RWPE1 (cell line): ENCODE data around the gene ARAF.

Experiments used
- CTCF ChIA-PET: fragments of 350-600 bp; sonication (Branson Sonifier 250); formaldehyde crosslinking; extraction: SDS; loops from one replicate; lab custom pipeline; 2021; lab: Yijun Ruan, JAX
- POLR2A ChIA-PET: fragments of 400-600 bp; formaldehyde crosslinking; extraction: SDS; loops from one replicate; lab custom pipeline; 2020; ENCODE audit warnings: antibody characterized with exemption; ENCODE audit not compliant: low non-redundant PET; lab: Yijun Ruan, JAX
- DNase-seq: peaks from one replicate; pipeline ENCODE4 v3.0.0; 2012; ENCODE audit warnings: low spot score
- H3K27ac ChIP-seq: fragments of 450-650 bp; 2 replicates; pipeline ENCODE4 v1.5.1; 2017
- TF ChIP-seq, protein P1 (sequence below): fragments of 450-650 bp; conservative IDR thresholded peaks from 2 replicates; pipeline ENCODE4 v1.5.1; 2017; ENCODE audit warnings: low read depth, mild to moderate bottlenecking

Gene ARAF

DNA sequence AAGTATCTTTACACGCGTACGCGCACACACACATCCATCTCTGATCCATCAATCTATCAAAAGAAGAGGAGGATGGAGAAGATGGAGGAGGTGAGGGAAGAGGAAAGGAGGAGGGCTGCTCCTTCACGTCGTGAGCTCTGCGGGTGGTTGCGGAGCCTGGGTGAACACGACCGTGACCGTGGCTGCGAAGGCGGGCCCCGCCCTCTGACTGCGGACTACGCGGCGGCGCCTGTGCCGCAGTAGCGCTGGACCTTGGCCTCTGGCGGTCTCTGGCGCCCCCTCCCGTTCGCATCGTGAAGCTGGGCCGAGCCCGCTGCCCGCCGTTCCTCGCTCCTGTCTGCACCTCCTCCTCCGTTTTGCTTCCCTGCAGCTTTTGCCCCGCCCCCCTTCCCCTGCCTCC is 37.7 kb upstream of the ARAF start:
- ChIA-PET POLR2A (interaction anchor here (0.5 kb wide), 1 partner anchor 784 kb away, joined by 3 read pairs; no protein-coding TSS in a partner anchor), CTCF (interaction anchor here (0.5 to 2.9 kb wide), 17 partner anchors 14 to 1006 kb away, joined by 3 to 20 read pairs (median 3); partner anchors contain the start of gene USP11)
- TF ChIP-seq, protein P1, sequence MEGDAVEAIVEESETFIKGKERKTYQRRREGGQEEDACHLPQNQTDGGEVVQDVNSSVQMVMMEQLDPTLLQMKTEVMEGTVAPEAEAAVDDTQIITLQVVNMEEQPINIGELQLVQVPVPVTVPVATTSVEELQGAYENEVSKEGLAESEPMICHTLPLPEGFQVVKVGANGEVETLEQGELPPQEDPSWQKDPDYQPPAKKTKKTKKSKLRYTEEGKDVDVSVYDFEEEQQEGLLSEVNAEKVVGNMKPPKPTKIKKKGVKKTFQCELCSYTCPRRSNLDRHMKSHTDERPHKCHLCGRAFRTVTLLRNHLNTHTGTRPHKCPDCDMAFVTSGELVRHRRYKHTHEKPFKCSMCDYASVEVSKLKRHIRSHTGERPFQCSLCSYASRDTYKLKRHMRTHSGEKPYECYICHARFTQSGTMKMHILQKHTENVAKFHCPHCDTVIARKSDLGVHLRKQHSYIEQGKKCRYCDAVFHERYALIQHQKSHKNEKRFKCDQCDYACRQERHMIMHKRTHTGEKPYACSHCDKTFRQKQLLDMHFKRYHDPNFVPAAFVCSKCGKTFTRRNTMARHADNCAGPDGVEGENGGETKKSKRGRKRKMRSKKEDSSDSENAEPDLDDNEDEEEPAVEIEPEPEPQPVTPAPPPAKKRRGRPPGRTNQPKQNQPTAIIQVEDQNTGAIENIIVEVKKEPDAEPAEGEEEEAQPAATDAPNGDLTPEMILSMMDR: peak; percentile 76
- peak overlapping the region; percentile 64 for H3K27ac ChIP-seq
- DNase-seq: peak; percentile 49

DNA sequence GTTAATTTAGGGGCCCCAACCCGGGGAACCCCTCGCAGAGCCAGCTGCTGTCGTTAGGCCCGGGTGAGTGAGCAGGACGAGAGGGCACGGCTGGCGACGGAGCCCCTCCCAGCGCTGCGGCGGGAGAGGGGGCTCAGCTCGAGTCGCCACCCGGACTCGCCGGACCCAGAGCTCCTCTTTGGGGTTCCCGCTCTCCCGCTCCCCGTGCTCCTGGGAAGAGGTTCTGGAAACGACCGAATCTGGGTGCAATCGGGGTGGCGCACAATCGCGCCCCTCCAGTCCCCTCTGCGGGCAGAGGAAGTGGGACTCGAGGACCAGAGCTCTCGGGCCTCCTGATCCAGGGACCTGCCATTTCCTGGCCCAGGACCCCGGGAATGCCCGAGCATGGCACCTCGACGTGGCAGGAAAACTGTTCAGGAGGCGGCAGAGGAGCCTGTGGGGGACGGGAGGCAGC is 37.3 kb upstream of the ARAF start:
- peak overlapping the region; percentile 64 for H3K27ac ChIP-seq
- no peak for DNase-seq
- TF ChIP-seq, protein P1: peak; percentile 15; the same call in 1 of the 2 replicates
- ChIA-PET CTCF (interaction anchor here (0.6 to 2.9 kb wide), 14 partner anchors 15 to 942 kb away, joined by 3 to 20 read pairs (median 3); partner anchors contain the start of gene USP11), POLR2A (no interaction called here)

DNA sequence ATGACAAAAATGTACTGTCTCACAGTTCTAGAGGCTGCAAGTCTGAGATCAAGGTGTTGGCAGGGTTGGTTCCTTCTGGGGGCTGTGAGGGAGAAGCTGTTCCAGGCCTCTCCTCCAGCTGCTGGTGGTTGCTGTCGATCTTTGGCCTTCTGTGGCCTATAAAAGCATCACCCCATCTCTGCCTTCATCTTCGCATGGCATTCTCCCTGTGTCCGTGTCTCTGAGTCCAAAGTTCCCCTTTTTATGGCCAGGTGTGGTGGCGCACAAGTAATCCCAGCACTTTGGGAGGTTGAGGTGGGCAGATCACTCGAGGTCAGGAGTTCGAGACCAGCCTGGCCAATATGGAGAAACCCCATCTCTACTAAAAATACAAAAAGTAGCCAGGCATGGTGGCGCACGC is 31.5 kb upstream of the ARAF start:
- TF ChIP-seq, protein P1: no peak
- ChIA-PET POLR2A (no interaction called here), CTCF (interaction anchor here (0.7 kb wide), 1 partner anchor 222 kb away, joined by 3 read pairs; no protein-coding TSS in a partner anchor)
- H3K27ac ChIP-seq: no peak overlapping the region
- no peak for DNase-seq

DNA sequence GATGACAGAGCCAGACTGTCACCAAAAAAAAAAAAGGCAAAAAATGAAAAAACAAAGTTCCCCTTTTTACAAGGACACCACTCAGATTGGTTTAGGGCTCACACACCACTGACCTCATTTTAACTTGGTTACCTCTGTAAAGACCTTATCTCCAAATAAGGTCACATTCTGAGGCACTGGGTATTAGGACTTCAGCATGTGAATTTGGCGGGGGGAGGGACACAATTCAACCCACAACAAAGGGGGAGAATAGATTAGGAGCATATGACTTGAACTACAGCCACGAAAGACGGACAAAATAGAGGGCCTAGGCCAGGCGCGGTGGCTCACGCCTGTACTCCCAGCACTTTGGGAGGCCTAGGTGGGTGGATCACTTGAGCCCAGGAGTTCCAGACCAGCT is 31.0 kb upstream of the ARAF start:
- POLR2A ChIA-PET: no interaction called here
- CTCF ChIA-PET: no interaction called here
- TF ChIP-seq, protein P1: no peak
- no peak for DNase-seq
- no peak overlapping the region for H3K27ac ChIP-seq

DNA sequence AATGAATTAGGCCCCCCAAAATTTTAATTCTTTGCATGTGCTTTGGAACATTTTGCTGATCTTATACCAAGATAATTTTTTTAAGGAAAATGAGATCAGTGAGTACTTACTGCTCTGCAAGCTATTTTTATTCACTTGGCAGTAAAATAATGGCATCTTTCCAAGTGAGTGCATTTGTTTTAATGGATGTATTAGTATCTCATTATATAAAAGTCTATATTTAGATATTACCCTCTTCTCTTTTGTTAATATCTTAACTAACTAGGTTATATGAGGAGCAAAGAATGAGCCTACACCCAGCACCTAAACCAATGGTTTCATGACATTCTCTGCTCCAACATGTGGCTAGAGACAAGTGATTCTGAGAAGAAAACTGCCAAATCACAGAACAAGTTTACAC is 21.1 kb upstream of the ARAF start:
- H3K27ac ChIP-seq: no peak overlapping the region
- CTCF ChIA-PET: interaction anchor here (0.6 kb wide), 1 partner anchor 155 kb away, joined by 3 read pairs; no protein-coding TSS in a partner anchor
- DNase-seq: no peak
- TF ChIP-seq, protein P1: no peak
- POLR2A ChIA-PET: no interaction called here

DNA sequence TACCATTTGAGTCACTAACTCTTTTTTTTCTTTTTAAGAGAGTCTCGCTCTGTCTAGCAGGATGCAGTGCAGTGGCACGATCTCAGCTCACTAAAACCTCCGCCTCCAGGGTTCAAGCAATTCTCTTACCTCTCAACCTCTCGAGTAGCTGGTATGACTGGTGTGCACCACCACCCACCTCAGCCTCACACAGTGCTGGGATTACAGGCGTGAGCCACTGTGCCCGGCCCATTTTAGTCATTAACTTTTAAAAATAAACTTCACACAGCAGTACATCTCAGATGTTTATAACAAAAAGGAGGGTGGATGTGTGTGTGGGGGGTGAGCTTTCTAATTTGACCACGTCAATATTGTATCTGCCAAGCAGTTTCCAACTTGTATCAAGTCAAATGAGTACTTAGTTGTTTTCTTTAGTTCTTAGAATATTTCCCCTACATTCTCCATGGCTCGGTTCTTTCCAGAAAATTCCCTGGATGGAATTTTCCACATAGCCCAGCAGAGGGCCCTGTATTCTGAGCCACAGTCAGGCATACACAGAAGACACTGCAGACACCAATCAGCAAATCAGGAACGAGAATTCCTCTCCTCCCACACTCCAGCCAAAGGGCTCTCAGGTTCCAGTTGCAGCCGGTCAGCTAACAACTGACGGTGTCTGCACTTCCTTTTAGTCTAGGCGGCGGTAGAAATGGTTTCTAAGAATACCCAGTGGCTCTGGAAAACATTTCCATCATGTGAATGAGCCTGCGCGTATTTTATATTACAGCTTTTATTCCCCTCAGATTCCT is 20.1 kb upstream of the ARAF start:
- ChIA-PET CTCF (interaction anchor here (0.5 to 1.1 kb wide), 4 partner anchors 17 to 156 kb away, joined by 3 to 4 read pairs (median 4); no protein-coding TSS in a partner anchor), POLR2A (no interaction called here)
- DNase-seq: peak; percentile 87
- TF ChIP-seq, protein P1: peak; percentile 69
- H3K27ac ChIP-seq: peak overlapping the region; percentile 62
